MM.1S (cell line): ENCODE data around the gene IMMP2L.
"Not testable (repeated sequence)": the region's sequence is repeated elsewhere in the genome, so short reads cannot be mapped to it uniquely, and the experiment has no call there.

Source experiments
- DNase-seq: peaks from one replicate; pipeline ENCODE4 v3.0.0-alpha.2; 2015
- H2AFZ ChIP-seq: fragments of 300-600 bp; sonication (generic); 2 replicates; pipeline ENCODE4 v1.6.0; 2016; ENCODE audit warnings: antibody characterized with exemption, low read length
- H3F3A ChIP-seq: fragments of 300-600 bp; sonication (generic); 2 replicates; pipeline ENCODE4 v1.6.1; 2016; ENCODE audit warnings: mild to moderate bottlenecking, antibody characterized with exemption, low read length, moderate library complexity, mixed read lengths; ENCODE audit not compliant: insufficient read depth
- H3K27ac ChIP-seq: fragments of 300-600 bp; sonication (generic); 2 replicates; pipeline ENCODE4 v1.5.1; 2016; ENCODE audit warnings: mild to moderate bottlenecking, low read length
- H3K27me3 ChIP-seq: fragments of 300-600 bp; sonication (generic); replicated peaks from 2 replicates; pipeline ENCODE4 v1.6.0; 2016; ENCODE audit warnings: low read length; ENCODE audit not compliant: insufficient read depth
- H3K36me3 ChIP-seq: fragments of 300-600 bp; sonication (generic); replicated peaks from 2 replicates; pipeline ENCODE4 v1.6.1; 2016; ENCODE audit warnings: mild to moderate bottlenecking, low read length, mixed read lengths; ENCODE audit not compliant: insufficient read depth
- H3K4me1 ChIP-seq: fragments of 300-600 bp; sonication (generic); 2 replicates; pipeline ENCODE4 v1.6.1; 2016; ENCODE audit warnings: low read length, mixed read lengths
- H3K4me2 ChIP-seq: fragments of 300-600 bp; sonication (generic); 2 replicates; pipeline ENCODE4 v1.6.0; 2016; ENCODE audit warnings: low read depth, low read length
- H3K4me3 ChIP-seq: fragments of 300-600 bp; sonication (generic); 2 replicates; pipeline ENCODE4 v1.5.1; 2016; ENCODE audit warnings: low read length, mixed read lengths
- H3K79me2 ChIP-seq: fragments of 300-600 bp; sonication (generic); 2 replicates; pipeline ENCODE4 v1.6.1; 2016; ENCODE audit warnings: mixed run types, low read length, mixed read lengths
- H3K9ac ChIP-seq: fragments of 300-600 bp; sonication (generic); 2 replicates; pipeline ENCODE4 v1.6.1; 2016; ENCODE audit warnings: low read length, mixed read lengths
- H3K9me2 ChIP-seq: fragments of 300-600 bp; sonication (generic); replicated peaks from 2 replicates; pipeline ENCODE4 v1.6.1; 2016; ENCODE audit warnings: mild to moderate bottlenecking, low read length, mixed read lengths; ENCODE audit not compliant: insufficient read depth
- H3K9me3 ChIP-seq: fragments of 300-600 bp; sonication (generic); replicated peaks from 2 replicates; pipeline ENCODE4 v1.6.1; 2016; ENCODE audit warnings: mild to moderate bottlenecking, low read length, mixed read lengths; ENCODE audit not compliant: insufficient read depth
- H4K20me1 ChIP-seq: fragments of 300-600 bp; sonication (generic); 2 replicates; pipeline ENCODE4 v1.6.1; 2016; ENCODE audit warnings: mild to moderate bottlenecking, low read length, moderate library complexity, mixed read lengths; ENCODE audit not compliant: insufficient read depth
- EZH2 ChIP-seq: fragments of 300-600 bp; sonication (generic); optimal IDR thresholded peaks from 2 replicates; pipeline ENCODE3; 2017; ENCODE audit warnings: low read depth, mild to moderate bottlenecking, antibody characterized with exemption, low read length, mixed read lengths
- EZH2phosphoT487 ChIP-seq: fragments of 300-600 bp; sonication (generic); IDR thresholded peaks from 2 replicates; pipeline ENCODE4 v1.6.1; 2018; ENCODE audit warnings: antibody characterized with exemption, low read length
- TF ChIP-seq, protein P1 (sequence below): fragments of 300-600 bp; sonication (generic); IDR thresholded peaks from 2 replicates; pipeline ENCODE4 v1.5.1; 2016; ENCODE audit warnings: antibody characterized with exemption, low read length, mixed read lengths

Gene IMMP2L

DNA sequence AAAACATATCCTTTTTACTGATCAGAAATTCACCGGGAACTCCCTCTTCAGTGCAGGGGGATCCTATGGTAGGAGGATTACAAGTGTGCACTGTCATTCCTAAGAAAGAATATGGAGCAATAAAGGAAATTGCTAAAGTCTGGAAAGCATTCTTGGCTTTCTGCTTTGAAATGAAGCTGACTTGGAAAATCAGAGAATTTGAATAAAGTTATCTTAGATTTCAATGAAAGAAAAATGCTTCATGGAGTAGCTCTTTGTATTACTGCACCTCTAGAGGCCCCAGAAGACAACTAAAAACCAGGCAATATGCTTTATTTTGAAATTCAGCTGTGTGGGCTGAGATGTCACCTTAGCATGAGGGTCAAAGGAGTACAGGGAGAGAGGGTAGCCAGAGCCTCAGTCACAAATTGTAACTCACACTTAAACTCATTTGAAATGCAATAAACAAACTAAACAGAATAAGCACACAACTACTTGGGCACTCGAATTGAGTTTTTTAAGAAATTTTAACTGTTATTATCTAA lies 102.5 kb downstream of the IMMP2L start:
- Histone ChIP-seq H3K9me2 (no peaks in the 10 kb centered on the region), H3K27ac (no peak overlapping the region), H4K20me1 (no peaks in the 10 kb centered on the region), H3F3A (no peaks in the 10 kb centered on the region), H2AFZ (no peak overlapping the region), H3K4me2 (no peak overlapping the region), H3K79me2 (no peaks in the 10 kb centered on the region), H3K4me3 (no peak overlapping the region), H3K27me3 (no peaks in the 10 kb centered on the region), H3K4me1 (no peaks in the 10 kb centered on the region), H3K9me3 (no peaks in the 10 kb centered on the region), H3K36me3 (no peaks in the 10 kb centered on the region), H3K9ac (no peak overlapping the region)
- TF ChIP-seq, protein P1, sequence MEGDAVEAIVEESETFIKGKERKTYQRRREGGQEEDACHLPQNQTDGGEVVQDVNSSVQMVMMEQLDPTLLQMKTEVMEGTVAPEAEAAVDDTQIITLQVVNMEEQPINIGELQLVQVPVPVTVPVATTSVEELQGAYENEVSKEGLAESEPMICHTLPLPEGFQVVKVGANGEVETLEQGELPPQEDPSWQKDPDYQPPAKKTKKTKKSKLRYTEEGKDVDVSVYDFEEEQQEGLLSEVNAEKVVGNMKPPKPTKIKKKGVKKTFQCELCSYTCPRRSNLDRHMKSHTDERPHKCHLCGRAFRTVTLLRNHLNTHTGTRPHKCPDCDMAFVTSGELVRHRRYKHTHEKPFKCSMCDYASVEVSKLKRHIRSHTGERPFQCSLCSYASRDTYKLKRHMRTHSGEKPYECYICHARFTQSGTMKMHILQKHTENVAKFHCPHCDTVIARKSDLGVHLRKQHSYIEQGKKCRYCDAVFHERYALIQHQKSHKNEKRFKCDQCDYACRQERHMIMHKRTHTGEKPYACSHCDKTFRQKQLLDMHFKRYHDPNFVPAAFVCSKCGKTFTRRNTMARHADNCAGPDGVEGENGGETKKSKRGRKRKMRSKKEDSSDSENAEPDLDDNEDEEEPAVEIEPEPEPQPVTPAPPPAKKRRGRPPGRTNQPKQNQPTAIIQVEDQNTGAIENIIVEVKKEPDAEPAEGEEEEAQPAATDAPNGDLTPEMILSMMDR: no peak
- TF ChIP-seq EZH2phosphoT487 (no peak), EZH2 (no peak)
- no peak for DNase-seq

- no peak overlapping the region for H3K27ac ChIP-seq
- no peaks in the 10 kb centered on the region for H3K4me1 ChIP-seq
Observed at GRCh38 chr7:111459065-111459756, 103.1 kb downstream of the IMMP2L start.

DNA sequence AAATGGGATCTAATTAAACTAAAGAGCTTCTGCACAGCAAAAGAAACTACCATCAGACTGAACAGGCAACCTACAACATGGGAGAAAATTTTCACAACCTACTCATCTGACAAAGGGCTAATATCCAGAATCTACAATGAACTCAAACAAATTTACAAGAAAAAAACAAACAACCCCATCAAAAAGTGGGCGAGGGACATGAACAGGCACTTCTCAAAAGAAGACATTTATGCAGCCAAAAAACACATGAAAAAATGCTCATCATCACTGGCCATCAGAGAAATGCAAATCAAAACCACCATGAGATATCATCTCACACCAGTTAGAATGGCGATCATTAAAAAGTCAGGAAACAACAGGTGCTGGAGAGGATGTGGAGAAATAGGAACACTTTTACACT lies 111.6 kb downstream of the IMMP2L start:
- not testable (repeated sequence) for H3K4me3 ChIP-seq, H3K4me1 ChIP-seq, H3K27me3 ChIP-seq, H3K9me2 ChIP-seq, H4K20me1 ChIP-seq, H3K4me2 ChIP-seq, H2AFZ ChIP-seq, H3K9ac ChIP-seq, H3K27ac ChIP-seq, H3F3A ChIP-seq, H3K9me3 ChIP-seq, H3K79me2 ChIP-seq, DNase-seq, H3K36me3 ChIP-seq

More at GRCh38 chr7:111459065-111459756, 103.1 kb downstream of the IMMP2L start:
- H3K9me3 ChIP-seq: no peaks in the 10 kb centered on the region
- H3F3A ChIP-seq: no peaks in the 10 kb centered on the region
- H3K4me3 ChIP-seq: no peak overlapping the region
- H3K36me3 ChIP-seq: no peaks in the 10 kb centered on the region
- no peak overlapping the region for H2AFZ ChIP-seq
- no peaks in the 10 kb centered on the region for H4K20me1 ChIP-seq
- TF ChIP-seq, protein P1: no peak
- TF ChIP-seq EZH2phosphoT487 (no peak), EZH2 (no peak)
- no peaks in the 10 kb centered on the region for H3K27me3 ChIP-seq
- no peak overlapping the region for H3K9ac ChIP-seq
- no peaks in the 10 kb centered on the region for H3K9me2 ChIP-seq
- no peak overlapping the region for H3K4me2 ChIP-seq
- no peaks in the 10 kb centered on the region for H3K79me2 ChIP-seq
- DNase-seq: no peak

DNA sequence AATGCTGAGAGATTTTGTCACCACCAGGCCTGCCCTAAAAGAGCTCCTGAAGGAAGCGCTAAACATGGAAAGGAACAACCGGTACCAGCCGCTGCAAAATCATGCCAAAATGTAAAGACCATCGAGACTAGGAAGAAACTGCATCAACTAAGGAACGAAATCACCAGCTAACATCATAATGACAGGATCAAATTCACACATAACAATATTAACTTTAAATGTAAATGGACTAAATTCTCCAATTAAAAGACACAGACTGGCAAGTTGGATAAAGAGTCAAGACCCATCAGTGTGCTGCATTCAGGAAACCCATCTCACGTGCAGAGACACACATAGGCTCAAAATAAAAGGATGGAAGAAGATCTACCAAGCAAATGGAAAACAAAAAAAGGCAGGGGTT lies 114.8 kb downstream of the IMMP2L start:
- not testable (repeated sequence) for H2AFZ ChIP-seq, H3K27ac ChIP-seq, H3F3A ChIP-seq, H3K9me2 ChIP-seq, H3K27me3 ChIP-seq, H3K4me1 ChIP-seq, H3K9ac ChIP-seq, H3K36me3 ChIP-seq, DNase-seq, H3K9me3 ChIP-seq, H3K4me3 ChIP-seq, H3K79me2 ChIP-seq, H4K20me1 ChIP-seq, H3K4me2 ChIP-seq
